Amniotic stem cell (primary cell): ENCODE measurements around the gene USP54.

Source experiments
- DNase-seq: peaks from one replicate; lab custom pipeline; 2025; lab: John Stamatoyannopoulos, UW

The USP54 gene

GRCh38 chr10:73460897-73461296, 130.2 kb downstream of the USP54 start:
- DNase-seq = no peak

- no peak for DNase-seq
Measured at GRCh38 chr10:73459683-73460314, 131.3 kb downstream of the USP54 start.

GRCh38 chr10:73456187-73456890, 134.8 kb downstream of the USP54 start:
- DNase-seq = no peak

- no peak for DNase-seq
Measured at GRCh38 chr10:73449113-73449512, 142.0 kb downstream of the USP54 start.

GRCh38 chr10:73448384-73448783, 142.8 kb downstream of the USP54 start:
- no peak for DNase-seq
